GM19328 (cell line): ENCODE data around the gene EBLN1.

Experiments
- ATAC-seq: cut with Tn5 transposase; IDR thresholded peaks from one replicate; pipeline ENCODE4 v1.9.1; 2021; ENCODE audit warnings: mild to moderate bottlenecking, moderate library complexity; ENCODE audit not compliant: unreplicated experiment

The EBLN1 gene

DNA sequence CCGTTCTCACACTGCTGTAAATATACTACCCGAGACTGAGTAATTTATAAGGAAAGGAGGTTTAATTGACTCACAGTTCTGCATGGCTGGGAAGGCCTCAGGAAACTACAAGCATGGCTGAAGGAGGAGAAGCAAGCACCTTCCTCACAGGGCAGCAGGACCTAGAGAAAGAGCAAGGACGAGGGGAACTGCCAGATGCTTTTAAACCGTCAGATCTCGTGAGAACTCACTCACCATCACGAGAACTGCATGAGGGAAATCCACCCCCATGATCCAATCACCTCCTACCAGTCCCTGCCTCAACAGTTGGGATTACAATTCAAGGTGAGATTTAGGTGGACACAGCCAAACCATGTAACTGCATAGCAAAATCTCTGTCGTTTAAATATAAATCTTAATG is at the start of gene EBLN1:
EBLN1 (minus strand) TSS at position 174 of the 400 bp plus-strand sequence. CDS start 8,032 bp downstream, outside the sequence.
- ATAC-seq, result no peak

DNA sequence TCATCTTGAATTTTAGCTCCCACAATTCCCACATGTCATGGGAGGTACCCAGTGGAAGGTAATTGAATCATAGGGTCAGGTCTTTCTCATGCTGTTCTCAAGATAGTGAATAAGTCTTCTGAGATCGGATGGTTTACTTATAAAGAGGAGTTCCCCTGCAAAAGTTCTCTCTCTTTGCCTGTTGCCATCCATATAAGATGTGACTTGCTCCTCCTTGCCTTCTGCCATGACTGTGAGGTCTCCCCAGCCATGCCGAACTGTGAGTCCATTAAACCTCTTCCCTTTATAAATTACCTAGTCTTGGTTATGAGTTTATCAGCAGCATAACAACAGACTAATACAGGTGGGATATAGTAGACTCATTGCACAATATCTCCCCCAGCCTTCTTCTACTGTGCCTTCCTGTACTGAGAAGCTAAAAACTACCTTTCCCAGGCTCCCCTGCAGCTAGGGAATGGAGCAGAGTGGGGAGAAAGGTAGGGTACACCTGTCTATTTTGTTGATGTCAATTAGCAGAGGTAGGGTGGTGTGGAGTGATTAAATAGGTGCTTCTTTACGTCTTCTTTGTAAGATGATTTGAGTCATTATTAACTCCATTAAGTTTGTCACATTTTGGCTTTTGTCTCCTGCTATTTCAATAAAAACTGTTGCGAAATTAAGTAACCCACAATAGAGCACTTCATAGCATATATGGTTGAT is 48.2 kb upstream of the EBLN1 start:
- no peak for ATAC-seq

DNA sequence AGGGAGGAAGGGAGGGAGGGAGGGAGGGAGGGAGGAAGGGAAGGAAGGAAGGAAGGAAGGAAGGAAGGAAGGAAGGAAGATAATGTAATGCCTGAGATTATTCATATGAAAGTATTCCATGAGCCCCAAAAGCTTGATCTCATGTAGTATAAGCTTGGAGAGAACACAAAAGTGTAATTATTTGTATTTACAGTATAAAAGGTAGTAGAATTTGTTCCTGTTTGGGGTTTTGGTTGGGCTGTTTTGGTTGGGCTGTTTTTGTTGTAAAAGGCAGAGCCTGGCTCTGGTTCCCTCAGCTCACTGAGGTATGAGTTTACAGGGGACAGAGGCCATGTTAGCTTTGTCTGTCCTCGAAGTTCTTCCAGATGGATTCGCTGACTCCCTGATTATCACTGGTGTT is 45.3 kb upstream of the EBLN1 start:
- no peak for ATAC-seq

GRCh38 chr10:22259280-22259679 is 41.5 kb upstream of the EBLN1 start:
- no peak for ATAC-seq

- ATAC-seq, result no peak
Observed at GRCh38 chr10:22258471-22258870, 40.7 kb upstream of the EBLN1 start.

DNA sequence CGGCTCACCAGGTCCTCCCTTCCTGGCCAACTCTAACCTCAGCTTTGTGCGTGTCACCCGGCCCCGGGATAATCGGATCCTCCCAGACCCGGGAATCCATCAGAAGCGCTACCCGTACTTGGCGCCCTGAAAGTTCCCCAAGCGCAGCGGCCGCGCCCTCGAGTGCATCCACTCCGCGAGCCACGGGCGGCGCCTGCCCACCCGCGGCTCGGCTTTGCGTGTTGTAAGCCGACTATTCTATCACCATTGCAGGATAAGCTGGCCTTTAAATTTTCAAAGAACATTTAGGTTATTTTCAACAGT is 35.7 kb upstream of the EBLN1 start:
- ATAC-seq, result no peak

GRCh38 chr10:22252801-22253579 is 35.2 kb upstream of the EBLN1 start:
- peak; percentile 31 for ATAC-seq

GRCh38 chr10:22252224-22252800 is 34.5 kb upstream of the EBLN1 start:
- ATAC-seq, result peak; percentile 45

- peak; percentile 49 for ATAC-seq
Observed at GRCh38 chr10:22251751-22252223, 34.0 kb upstream of the EBLN1 start.

DNA sequence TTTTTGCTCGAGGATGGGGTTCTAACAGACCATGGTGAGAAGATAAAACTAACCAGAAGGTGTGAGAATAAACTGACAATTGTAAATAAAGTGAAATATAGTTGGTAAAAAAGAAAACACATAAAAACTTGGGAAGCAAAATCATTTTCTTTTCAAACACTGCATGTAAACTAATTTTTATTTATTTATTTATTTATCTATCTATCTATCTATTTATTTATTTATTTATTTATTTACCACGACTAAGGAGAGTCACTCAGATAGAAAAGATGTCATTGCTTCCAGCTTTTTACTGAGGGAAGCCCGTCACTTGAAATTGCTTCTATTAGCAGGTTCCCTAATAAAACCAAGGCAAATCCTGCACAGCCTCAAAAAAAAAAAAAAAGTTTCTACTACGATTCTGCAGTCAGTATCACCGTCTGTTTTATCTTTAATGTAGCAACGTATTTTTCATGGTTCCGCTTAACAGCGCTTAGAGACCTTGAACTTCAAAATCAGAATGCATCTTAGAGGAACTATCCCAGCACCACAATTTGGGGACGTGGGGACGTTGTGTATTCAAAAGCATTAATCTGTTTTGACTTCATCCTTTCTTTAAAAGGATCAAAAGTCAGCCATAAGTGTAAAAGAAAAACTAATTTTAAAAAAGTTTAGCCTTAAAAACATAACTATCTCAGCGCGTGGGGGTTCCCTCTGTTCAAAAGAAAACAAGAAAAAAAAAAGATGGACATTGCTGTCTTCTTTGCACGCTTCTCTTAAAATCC is 33.3 kb upstream of the EBLN1 start:
- ATAC-seq, result no peak

DNA sequence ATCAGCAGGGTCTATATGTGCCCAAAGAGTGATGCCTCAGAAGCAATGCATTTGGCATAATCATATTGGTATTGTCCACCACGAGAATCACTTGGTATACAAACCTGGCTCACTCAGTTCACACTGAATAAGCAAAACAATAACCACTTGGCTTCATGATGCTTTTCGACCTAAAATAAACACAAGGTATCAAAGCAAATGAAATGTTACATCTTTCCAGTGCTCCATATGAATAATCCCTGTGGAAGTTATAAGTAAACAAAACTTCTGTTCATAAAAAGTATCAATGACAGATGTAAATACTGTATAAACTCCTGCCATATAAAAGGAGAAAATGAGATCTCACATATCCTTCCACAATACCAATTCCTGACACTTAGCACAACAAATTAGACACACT is 29.8 kb upstream of the EBLN1 start:
- no peak for ATAC-seq

DNA sequence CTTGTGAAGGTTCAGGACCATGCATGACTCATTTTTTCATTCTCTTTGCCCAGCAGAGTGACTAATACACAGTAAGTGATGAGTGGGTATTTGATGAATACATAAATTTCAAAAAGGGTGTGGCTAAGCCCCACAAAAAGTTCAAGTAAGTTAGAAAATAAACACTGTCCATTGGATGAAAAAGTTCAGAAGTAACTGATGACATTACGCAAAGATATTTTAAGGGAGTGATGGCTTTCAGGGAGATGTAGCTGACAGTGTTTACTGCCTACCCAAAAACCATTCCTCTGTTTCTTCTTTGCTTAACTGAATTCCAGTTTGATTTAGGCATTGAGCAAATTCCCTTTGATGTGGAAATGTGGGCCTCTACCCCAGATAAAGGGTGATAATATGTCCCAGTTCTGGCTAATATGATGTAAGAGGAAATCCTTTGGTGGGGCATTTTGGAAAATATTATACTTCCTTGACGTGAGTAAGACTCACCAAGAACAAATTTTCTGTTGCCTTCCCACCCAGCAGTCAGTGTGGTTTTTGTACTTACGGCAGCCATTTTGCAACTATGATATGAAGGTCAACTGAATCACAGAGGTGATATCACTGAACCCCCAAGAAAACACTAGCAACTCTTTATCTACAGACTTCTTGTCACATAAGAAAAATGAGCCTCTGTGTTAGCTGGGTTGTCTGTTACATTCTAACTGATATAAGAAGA is 29.0 kb upstream of the EBLN1 start:
- no peak for ATAC-seq

DNA sequence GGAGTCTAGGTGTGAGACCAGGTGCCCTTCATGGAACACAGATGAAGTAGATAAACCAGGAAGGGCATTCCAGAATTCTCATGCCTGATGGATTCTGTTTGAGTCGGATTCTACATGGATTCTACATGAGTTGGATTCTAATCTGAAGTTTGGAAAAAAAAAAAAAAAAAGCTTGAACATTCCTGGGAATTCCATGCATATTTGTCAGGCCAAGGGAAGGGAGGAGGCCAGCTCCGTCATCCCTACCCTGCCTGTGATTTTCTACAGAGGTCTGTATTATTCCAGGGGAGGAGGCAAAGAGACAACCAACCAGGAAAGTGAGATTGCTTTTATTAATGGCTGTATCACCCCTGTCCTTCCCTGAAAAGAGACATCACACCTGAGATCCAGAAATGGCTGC is 27.8 kb upstream of the EBLN1 start:
- ATAC-seq, result no peak

- no peak for ATAC-seq
Observed at GRCh38 chr10:22244855-22245254, 27.0 kb upstream of the EBLN1 start.

DNA sequence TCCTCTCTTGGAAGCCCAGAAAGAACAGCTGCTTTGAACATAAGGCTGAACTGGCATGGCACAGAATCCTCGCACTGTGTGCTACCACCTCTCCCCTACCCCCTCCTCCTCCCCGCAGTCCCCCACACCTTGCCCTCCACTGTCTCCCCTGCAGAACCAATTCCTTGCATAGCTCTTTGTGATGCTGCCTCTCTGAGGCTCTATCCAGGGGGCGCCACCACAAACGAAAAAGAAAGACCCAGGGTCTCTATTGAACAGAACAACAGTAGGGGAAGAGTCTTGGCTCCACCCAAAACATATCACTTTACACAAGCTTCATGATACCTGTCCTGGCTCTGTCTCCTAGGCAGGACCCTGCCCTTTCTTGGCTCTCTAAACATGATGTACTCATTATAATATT is 26.2 kb upstream of the EBLN1 start:
- no peak for ATAC-seq

GRCh38 chr10:22243321-22243720 is 25.5 kb upstream of the EBLN1 start:
- ATAC-seq, result no peak

- ATAC-seq, result no peak
Observed at GRCh38 chr10:22231260-22231659, 13.4 kb upstream of the EBLN1 start.

DNA sequence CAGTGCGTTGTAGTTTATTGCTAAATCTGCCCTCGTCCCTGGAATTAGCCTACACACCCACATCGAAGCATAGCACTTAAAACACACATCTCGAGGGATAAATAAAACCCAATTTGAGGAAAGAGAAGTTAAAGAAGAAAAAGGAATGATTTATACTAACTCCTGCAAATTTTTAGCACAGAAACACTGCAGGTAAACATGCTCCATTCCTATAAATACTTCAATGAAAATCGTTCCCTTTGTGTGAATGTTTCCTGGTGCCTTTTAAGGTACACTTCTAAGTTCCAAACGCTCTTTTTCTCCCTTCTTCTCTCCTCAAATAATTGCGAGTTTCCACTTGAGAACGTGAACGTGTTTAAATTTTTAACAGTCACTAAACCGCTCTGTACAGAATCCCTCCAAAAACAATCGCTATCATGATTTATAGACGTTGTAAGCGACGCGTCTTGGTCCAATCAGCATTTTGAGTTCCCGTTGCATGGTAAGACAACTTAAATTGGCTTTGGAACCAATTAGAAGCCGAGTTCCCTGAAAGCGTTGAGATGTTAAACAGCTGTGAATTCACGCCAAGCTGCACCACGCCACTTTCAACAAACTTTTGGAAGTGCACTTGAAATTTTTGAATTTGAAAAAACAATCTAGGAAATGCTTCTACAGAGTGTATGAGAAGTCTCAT is 12.5 kb upstream of the EBLN1 start:
- no peak for ATAC-seq

- no peak for ATAC-seq
Observed at GRCh38 chr10:22229802-22230157, 12.0 kb upstream of the EBLN1 start.
